ENCODE data around the gene ERFE.

ERFE gene

DNA sequence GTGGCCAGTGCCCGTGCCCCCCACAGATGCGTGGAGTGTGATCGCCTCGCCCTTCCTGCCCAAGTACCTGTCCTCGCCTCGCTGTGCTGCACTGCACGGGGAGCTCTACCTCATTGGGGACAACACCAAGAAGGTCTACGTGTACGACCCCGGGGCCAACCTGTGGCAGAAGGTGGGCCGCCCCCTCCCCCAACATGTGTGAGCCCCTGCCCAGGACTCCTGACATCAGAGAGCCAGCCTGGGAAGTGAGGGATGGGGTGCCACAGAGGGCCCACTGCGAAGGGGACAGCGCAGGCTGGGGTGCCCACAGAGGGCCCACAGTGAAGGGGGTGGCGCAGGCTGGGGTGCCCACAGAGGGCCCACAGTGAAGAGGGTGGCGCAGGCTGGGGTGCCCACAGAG is 9.8 kb upstream of the ERFE start:
- no peaks in the 10 kb centered on the region for H3K9me3 ChIP-seq (ENCODE audit: control insufficient read depth, insufficient read depth, low read length)
- no peak overlapping the region for H3K27ac ChIP-seq (ENCODE audit: low read length)
- H3K4me1 ChIP-seq (ENCODE audit: control insufficient read depth, insufficient read depth, low read length): peaks cover 4% of the 10 kb centered on the region
- no peak for DNase-seq (ENCODE audit: low read depth, low spot score)
- no peaks in the 10 kb centered on the region for H3K36me3 ChIP-seq (ENCODE audit: control insufficient read depth, insufficient read depth, low read length)
- no peak overlapping the region for H3K4me3 ChIP-seq (ENCODE audit: low read length)
- WGBS (ENCODE audit: insufficient coverage, insufficient read length): no CpG with 5 or more reads among the region's 15 CpGs
- no peaks in the 10 kb centered on the region for H3K27me3 ChIP-seq (ENCODE audit: control insufficient read depth, insufficient read depth, low read length)

DNA sequence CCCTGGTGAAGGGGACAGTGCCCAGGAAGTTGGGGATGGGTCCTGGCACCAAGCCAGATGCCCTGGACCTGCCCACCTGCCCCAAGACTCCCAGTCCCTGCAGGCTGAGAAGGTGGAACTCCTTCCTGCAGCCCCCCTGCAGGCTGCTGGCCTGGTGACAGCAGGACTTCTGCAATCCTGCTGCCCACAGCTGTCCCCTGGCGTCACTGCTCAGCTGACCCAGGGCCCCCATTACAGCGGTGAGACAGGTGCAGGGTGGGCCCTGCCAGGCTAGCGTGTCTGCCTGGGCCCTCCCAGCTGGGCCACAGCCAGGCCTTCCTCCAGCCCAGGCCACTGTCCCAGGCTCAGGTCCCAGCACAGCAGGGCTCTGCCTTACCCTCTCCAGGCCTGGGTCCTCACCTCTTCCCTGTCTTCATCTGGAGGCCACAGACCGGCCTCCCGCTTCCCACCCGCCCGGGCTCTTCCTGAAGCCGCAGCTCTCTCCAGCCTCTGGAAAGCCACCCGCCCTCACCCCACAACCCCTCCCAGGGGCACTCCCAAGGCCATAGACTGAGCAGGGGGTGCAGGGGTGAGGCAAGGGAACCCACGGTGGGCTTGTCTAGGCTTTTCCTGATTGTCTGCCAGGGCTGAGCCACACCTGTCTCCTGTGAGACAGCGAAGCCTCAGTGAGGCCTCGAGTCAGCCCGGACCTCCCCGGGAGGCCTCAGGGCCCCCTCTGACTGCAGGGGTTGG is 8.8 kb upstream of the ERFE start:
- peaks cover 4% of the 10 kb centered on the region for H3K4me1 ChIP-seq (ENCODE audit: control insufficient read depth, insufficient read depth, low read length)

DNA sequence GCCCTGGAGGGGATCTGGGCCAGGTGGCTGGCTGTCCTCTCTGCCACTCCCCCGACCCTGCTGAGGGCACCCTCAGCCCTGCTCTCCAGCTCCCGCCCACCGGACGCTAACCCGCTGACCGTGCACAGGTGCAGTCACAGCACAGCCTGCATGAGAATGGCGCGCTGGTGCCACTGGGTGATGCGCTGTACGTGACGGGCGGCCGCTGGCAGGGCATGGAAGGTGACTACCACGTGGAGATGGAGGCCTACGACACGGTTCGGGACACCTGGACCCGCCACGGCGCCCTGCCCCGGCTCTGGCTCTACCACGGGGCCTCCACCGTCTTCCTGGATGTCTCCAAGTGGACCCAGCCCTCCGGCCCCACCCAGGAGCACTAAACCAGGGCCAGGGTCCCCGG is 8.1 kb upstream of the ERFE start:
- no peaks in the 10 kb centered on the region for H3K36me3 ChIP-seq (ENCODE audit: control insufficient read depth, insufficient read depth, low read length)
- H3K4me1 ChIP-seq (ENCODE audit: control insufficient read depth, insufficient read depth, low read length): peaks cover 4% of the 10 kb centered on the region
- no peak overlapping the region for H3K4me3 ChIP-seq (ENCODE audit: low read length)
- DNase-seq (ENCODE audit: low read depth, low spot score): no peak
- H3K27me3 ChIP-seq (ENCODE audit: control insufficient read depth, insufficient read depth, low read length): no peaks in the 10 kb centered on the region
- H3K9me3 ChIP-seq (ENCODE audit: control insufficient read depth, insufficient read depth, low read length): no peaks in the 10 kb centered on the region
- no peak overlapping the region for H3K27ac ChIP-seq (ENCODE audit: low read length)
- no CpG with 5 or more reads among the region's 25 CpGs for WGBS (ENCODE audit: insufficient coverage, insufficient read length)

More for the DNA sequence above, 8.8 kb upstream of the ERFE start:
- Histone ChIP-seq H3K9me3 (ENCODE audit: control insufficient read depth, insufficient read depth, low read length) (no peaks in the 10 kb centered on the region), H3K27ac (ENCODE audit: low read length) (no peak overlapping the region), H3K36me3 (ENCODE audit: control insufficient read depth, insufficient read depth, low read length) (no peaks in the 10 kb centered on the region), H3K27me3 (ENCODE audit: control insufficient read depth, insufficient read depth, low read length) (no peaks in the 10 kb centered on the region), H3K4me3 (ENCODE audit: low read length) (no peak overlapping the region)
- no peak for DNase-seq (ENCODE audit: low read depth, low spot score)
- no CpG with 5 or more reads among the region's 14 CpGs for WGBS (ENCODE audit: insufficient coverage, insufficient read length)

DNA sequence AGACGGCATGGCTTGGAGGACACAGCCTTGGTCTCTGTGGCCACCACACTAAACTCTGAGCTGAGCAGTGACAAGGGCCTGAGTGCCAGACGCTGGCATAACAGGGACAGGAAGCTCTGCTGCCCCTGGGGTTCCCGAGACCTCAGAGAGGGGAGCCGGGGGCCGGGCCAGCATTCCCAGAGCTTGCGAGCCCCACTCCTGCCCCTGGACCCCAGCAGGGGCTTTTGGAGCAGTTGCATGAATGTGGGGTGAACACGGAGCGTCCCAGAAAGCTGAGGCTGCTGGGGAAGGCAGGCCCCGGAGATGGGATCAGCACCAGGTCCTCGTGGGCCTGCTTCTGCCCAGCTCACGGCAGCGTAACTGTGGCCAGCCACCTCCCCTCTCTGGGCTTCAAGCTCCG is 7.6 kb upstream of the ERFE start:
- H3K36me3 ChIP-seq (ENCODE audit: control insufficient read depth, insufficient read depth, low read length): no peaks in the 10 kb centered on the region
- no peak overlapping the region for H3K4me3 ChIP-seq (ENCODE audit: low read length)
- H3K27ac ChIP-seq (ENCODE audit: low read length): no peak overlapping the region
- DNase-seq (ENCODE audit: low read depth, low spot score): no peak
- H3K9me3 ChIP-seq (ENCODE audit: control insufficient read depth, insufficient read depth, low read length): no peaks in the 10 kb centered on the region
- H3K4me1 ChIP-seq (ENCODE audit: control insufficient read depth, insufficient read depth, low read length): peaks cover 4% of the 10 kb centered on the region
- WGBS (ENCODE audit: insufficient coverage, insufficient read length): no CpG with 5 or more reads among the region's 13 CpGs
- no peaks in the 10 kb centered on the region for H3K27me3 ChIP-seq (ENCODE audit: control insufficient read depth, insufficient read depth, low read length)

DNA sequence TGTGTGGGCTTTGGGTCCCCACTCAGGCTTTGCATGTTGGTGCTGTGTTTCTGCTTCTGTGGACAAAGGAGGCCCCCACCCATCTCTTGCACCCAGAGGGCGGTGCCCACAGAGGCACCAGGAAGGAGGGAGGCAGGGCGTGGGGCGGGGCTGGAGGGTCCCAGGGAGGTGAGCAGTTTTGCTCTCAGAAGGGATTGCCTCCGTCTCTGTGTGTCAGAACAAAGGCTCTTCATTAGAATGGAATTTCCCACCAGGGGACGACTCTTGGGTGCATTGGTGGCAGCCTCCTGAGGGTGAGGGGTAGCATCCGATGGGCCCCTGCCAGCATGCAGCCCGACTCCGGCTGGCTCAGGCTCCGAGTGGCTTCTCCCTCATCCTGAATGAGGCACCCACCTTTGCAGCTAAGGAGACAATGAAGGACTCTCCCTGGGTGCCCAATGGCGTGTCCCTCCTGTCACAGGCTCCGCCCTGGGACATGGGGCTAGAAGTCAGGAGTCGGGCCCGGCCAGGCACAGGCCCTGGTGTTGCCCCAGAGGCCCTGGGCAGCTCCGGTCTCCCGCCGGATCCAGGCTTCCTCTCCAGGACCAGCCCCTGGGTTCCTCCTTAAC is 7.0 kb upstream of the ERFE start:
- peaks cover 4% of the 10 kb centered on the region for H3K4me1 ChIP-seq (ENCODE audit: control insufficient read depth, insufficient read depth, low read length)
- no peaks in the 10 kb centered on the region for H3K27me3 ChIP-seq (ENCODE audit: control insufficient read depth, insufficient read depth, low read length)
- H3K36me3 ChIP-seq (ENCODE audit: control insufficient read depth, insufficient read depth, low read length): no peaks in the 10 kb centered on the region
- DNase-seq (ENCODE audit: low read depth, low spot score): no peak
- no CpG with 5 or more reads among the region's 16 CpGs for WGBS (ENCODE audit: insufficient coverage, insufficient read length)
- no peak overlapping the region for H3K4me3 ChIP-seq (ENCODE audit: low read length)
- no peaks in the 10 kb centered on the region for H3K9me3 ChIP-seq (ENCODE audit: control insufficient read depth, insufficient read depth, low read length)
- no peak overlapping the region for H3K27ac ChIP-seq (ENCODE audit: low read length)

DNA sequence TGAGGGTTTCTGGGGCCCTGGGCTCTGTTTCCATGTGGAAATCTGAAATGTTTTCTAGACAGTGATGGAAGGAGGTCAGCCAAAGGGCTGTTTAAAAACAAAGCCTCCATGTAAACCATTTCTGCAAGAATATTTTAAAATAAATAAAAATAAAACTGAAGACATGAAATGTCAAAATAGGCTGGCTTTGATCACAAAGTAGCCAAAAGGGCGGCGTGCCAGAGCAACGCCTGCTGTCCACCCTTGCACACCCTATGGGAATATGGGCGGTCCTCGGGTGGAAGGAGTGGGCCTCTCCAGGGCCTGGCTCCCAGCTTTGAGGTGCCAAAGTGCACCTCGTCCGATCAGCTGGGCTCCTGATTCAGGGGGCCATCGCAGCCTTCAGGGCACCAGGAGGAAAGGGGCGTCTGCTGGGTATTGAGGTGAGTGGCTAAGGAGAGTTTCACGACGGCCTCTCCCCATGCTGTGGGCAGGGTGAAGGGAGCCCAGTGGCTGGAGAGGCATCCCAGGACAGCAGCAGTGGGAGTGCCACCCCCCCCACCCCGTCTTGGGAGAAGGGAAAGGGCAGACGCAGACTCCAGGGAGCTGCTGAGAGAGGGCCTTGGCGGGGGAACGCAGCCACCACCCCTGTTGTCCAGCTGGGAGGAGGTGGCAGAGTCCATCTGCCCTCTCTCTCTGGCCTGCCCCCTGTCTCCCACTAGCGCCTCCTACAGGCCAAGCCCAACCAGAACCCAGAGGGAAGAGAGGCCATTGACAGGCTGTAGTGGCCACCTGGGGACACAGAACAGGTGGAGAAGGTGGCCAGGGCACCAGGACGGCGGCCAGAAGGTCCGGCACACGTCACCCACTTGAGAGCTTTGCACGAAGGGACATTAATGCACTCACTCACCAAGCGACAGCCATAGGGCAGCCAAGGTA is 5.7 kb upstream of the ERFE start:
- Histone ChIP-seq H3K27me3 (ENCODE audit: control insufficient read depth, insufficient read depth, low read length) (no peaks in the 10 kb centered on the region; the same call in 1 of the 2 replicates), H3K27ac (ENCODE audit: low read length) (no peak overlapping the region), H3K36me3 (ENCODE audit: control insufficient read depth, insufficient read depth, low read length) (no peaks in the 10 kb centered on the region; the same call in 1 of the 2 replicates), H3K4me1 (ENCODE audit: control insufficient read depth, insufficient read depth, low read length) (peaks cover 4% of the 10 kb centered on the region), H3K4me3 (ENCODE audit: low read length) (no peak overlapping the region), H3K9me3 (ENCODE audit: control insufficient read depth, insufficient read depth, low read length) (no peaks in the 10 kb centered on the region)
- WGBS (ENCODE audit: insufficient coverage, insufficient read length): no CpG with 5 or more reads among the region's 22 CpGs
- DNase-seq (ENCODE audit: low read depth, low spot score): no peak

DNA sequence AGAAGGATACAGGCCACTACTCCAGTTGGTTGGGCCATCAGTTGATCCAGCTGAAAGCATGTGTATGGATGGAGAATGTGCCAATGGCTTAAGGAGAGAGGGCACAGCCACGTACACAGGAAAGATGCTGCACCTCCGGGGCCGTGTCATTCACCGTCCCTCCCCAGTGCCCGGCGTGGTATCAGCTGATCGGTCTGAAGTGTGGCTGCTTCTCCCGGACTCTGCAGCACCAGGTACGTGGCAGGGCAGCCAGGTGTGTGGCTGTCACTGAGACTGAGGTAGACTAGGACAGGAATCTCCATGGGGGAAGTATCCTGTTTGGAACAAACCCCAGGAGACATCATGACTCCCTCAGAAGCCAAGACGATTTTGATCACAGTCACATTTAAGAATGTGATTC is 4.2 kb upstream of the ERFE start:
- Histone ChIP-seq H3K27ac (ENCODE audit: low read length) (no peak overlapping the region), H3K9me3 (ENCODE audit: control insufficient read depth, insufficient read depth, low read length) (no peaks in the 10 kb centered on the region), H3K4me3 (ENCODE audit: low read length) (no peak overlapping the region), H3K36me3 (ENCODE audit: control insufficient read depth, insufficient read depth, low read length) (no peaks in the 10 kb centered on the region; the same call in 1 of the 2 replicates), H3K27me3 (ENCODE audit: control insufficient read depth, insufficient read depth, low read length) (peaks cover 4% of the 10 kb centered on the region), H3K4me1 (ENCODE audit: control insufficient read depth, insufficient read depth, low read length) (peaks cover 6% of the 10 kb centered on the region)
- DNase-seq (ENCODE audit: low read depth, low spot score): no peak
- WGBS (ENCODE audit: insufficient coverage, insufficient read length): no CpG with 5 or more reads among the region's 10 CpGs

DNA sequence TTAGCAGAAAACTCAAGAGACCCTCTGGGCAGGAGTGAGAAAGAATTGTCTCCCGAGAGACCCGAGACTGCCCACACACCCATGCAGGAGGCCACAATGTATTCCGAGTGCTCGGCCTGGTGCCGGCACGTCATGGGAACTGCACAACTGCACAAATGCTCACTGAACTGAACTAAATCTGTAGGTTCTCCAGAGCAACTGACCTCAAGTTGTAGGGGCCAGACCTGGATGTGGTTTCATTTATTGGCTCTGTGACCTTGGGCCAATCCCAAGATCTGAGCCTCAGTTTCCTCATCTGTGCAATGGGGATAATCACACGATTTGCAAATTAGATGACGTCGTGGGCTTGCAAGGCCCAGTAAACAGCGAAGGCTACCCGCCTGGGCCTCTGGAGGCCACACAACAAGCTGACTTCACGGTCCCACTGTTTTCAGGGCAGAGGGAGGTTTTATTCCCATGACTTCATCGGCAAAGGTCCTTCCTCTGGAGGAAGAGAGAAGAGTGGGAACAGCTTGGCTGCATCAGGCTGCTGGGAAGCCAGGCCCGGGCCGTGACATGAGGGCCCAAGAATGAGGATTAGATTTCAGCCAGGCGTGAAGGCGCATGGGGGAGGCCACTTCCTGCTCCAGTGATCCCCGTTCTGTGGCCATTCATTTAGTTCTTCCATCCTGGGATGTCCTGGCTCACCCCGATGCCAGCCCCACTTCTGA is 3.6 kb upstream of the ERFE start:
- peaks cover 6% of the 10 kb centered on the region for H3K4me1 ChIP-seq (ENCODE audit: control insufficient read depth, insufficient read depth, low read length)
- no peaks in the 10 kb centered on the region for H3K9me3 ChIP-seq (ENCODE audit: control insufficient read depth, insufficient read depth, low read length)
- peaks cover 5% of the 10 kb centered on the region for H3K27me3 ChIP-seq (ENCODE audit: control insufficient read depth, insufficient read depth, low read length)
- H3K27ac ChIP-seq (ENCODE audit: low read length): no peak overlapping the region
- no peak for DNase-seq (ENCODE audit: low read depth, low spot score)
- WGBS (ENCODE audit: insufficient coverage, insufficient read length): no CpG with 5 or more reads among the region's 19 CpGs
- H3K36me3 ChIP-seq (ENCODE audit: control insufficient read depth, insufficient read depth, low read length): no peaks in the 10 kb centered on the region; the same call in 1 of the 2 replicates
- no peak overlapping the region for H3K4me3 ChIP-seq (ENCODE audit: low read length)

DNA sequence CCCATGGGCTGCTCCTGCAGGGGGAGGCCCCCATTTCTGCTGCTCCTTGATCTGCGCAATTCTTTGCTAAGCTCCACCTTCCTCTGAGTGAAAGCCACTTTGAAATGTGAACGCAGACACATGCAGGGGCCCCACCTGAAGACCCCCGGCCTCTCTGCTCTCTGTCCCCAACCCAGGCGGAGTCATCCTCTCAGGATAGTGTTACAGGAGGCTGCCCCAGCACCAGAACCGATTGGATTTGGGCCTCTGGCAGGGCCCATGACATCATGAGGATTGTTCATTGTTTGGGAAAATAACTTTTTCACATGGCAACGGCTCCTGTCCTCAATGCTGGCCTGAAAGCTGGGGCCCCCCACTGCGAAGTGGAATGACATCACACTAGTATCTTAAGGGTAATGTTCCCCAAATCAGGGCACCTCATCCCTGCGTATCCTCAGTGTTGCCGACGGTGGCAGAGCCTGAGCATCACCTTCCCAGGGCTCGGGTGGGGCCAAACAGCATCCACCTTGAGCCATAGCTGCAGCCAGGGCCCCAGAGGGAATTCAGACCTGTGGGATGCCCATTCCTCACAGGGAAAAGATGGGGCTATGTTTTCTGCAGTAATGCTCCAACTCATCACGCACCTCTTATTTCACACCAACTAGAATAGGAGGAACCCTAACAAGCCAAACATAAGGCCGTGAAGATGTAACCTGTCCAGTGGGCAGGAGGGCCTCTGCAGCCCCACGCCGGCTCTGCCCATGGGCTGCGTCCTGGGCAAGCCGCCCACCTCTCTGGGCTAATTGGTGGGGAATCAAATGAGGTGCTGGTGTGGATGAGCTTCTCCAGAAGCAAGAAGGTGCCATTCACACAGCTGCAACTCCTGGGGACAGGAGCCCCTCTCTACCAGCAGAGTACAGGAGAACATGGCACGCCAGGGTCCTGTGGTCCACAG is 2.7 kb upstream of the ERFE start:
- no peak overlapping the region for H3K27ac ChIP-seq (ENCODE audit: low read length)
- no peaks in the 10 kb centered on the region; the same call in 1 of the 2 replicates for H3K36me3 ChIP-seq (ENCODE audit: control insufficient read depth, insufficient read depth, low read length)
- no peak overlapping the region for H3K4me3 ChIP-seq (ENCODE audit: low read length)
- no CpG with 5 or more reads among the region's 18 CpGs for WGBS (ENCODE audit: insufficient coverage, insufficient read length)
- H3K9me3 ChIP-seq (ENCODE audit: control insufficient read depth, insufficient read depth, low read length): no peaks in the 10 kb centered on the region
- DNase-seq (ENCODE audit: low read depth, low spot score): no peak
- peaks cover 5% of the 10 kb centered on the region for H3K27me3 ChIP-seq (ENCODE audit: control insufficient read depth, insufficient read depth, low read length)
- peaks cover 6% of the 10 kb centered on the region for H3K4me1 ChIP-seq (ENCODE audit: control insufficient read depth, insufficient read depth, low read length)

All from iPS DF 6.9 (cell line).